Pons (tissue), 1 donor: ENCODE results near the gene ERICH2.

Experiments
- DNase-seq: peaks from one replicate; pipeline ENCODE4 v3.0.0-alpha.2; 2016; ENCODE audit warnings: low spot score

Gene ERICH2

DNA sequence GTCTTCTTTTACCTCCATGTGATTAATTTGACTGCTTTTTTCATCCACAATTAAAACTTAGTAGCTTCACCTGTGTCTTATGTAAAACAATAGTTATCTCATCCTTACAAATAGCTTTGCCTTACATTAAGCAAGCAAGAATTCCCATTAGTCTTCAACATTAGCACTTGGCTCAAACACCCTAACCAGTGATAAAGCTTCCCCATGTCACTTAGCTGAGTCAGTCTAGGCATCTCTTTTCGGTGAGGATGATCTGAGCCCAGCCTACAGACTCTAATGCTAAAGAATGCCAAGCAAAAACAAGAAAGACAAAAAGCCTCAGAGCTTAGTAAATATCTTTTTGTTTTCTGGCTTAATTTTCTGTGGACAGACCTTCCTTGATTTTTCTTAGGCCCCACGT lies 72.6 kb downstream of the ERICH2 start:
- DNase-seq = no peak

GRCh38 chr2:170843656-170844055 lies 73.5 kb downstream of the ERICH2 start:
- DNase-seq = no peak

- DNase-seq = no peak
Measured at GRCh38 chr2:170845343-170845742, 75.2 kb downstream of the ERICH2 start.

DNA sequence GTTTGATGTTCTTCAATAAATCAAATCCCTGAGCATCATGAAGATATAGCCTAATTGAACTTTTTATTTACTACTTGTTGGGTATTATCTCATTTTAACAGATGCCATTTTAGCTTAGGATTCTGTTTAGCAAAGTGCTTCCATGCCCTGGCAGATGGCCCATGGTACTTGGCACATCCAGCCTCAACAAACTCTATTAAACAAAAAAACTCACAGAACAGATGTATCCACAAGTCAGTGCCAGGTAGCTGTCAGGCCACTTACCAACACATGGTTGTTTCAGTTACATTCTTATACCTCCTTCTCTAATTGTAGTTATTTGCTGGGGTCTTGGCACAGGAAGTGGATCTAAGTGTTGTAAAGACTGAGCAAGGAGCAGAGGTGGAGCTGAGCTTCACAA lies 76.1 kb downstream of the ERICH2 start:
- no peak for DNase-seq

- no peak for DNase-seq
Measured at GRCh38 chr2:170847716-170848115, 77.5 kb downstream of the ERICH2 start.
